Subcutaneous abdominal adipose tissue (tissue), 5 donors: ENCODE data around the gene CROCC.
A peak's percentile ranks its signal among the peaks of the same experiment; 100 is the strongest.

ENCODE experiments used
- H3K27ac ChIP-seq: one replicate; pipeline ENCODE4 v1.7.0; 2013; ENCODE audit warnings: low read depth, mild to moderate bottlenecking, inconsistent platforms, low read length, moderate library complexity
- H3K27me3 ChIP-seq, 5 donors: one replicate each; pipeline ENCODE4 v1.7.0; 2013; ENCODE audit warnings: low read length in 5 of 5, inconsistent platforms in 1 of 5; ENCODE audit not compliant: control insufficient read depth in 5 of 5, insufficient read depth in 4 of 5
- H3K36me3 ChIP-seq, 5 donors: one replicate each; pipeline ENCODE4 v1.7.0; 2013; ENCODE audit warnings: low read length in 5 of 5; ENCODE audit not compliant: control insufficient read depth in 5 of 5, insufficient read depth in 5 of 5
- H3K4me1 ChIP-seq, 5 donors: one replicate each; pipeline ENCODE4 v1.7.0; 2013; ENCODE audit warnings: low read length in 5 of 5, mild to moderate bottlenecking in 3 of 5, moderate library complexity in 1 of 5; ENCODE audit not compliant: control insufficient read depth in 5 of 5, insufficient read depth in 5 of 5
- H3K4me3 ChIP-seq, 5 donors: one replicate each; pipeline ENCODE4 v1.7.0; 2013; ENCODE audit warnings: low read length in 5 of 5, low read depth in 1 of 5
- H3K9ac ChIP-seq, 5 donors: one replicate each; pipeline ENCODE4 v1.7.0; 2013; ENCODE audit warnings: low read length in 5 of 5, mild to moderate bottlenecking in 4 of 5, moderate library complexity in 3 of 5
- H3K9me3 ChIP-seq, 5 donors: one replicate each; pipeline ENCODE4 v1.7.0; 2013; ENCODE audit warnings: low read length in 5 of 5; ENCODE audit not compliant: control insufficient read depth in 5 of 5
- donor health status: healthy.
- donor health status: healthy.
- donor health status: healthy.
- donor health status: healthy.
- donor health status: healthy.

CROCC gene

GRCh38 chr1:16966282-16966681 lies 44.6 kb downstream of the CROCC start:
- Histone ChIP-seq H3K9me3 (no peaks in the 10 kb centered on the region), H3K4me3 (no peak overlapping the region), H3K27ac (no peak overlapping the region), H3K36me3 (peaks cover 0 to 63% (median 36%) of the 10 kb centered on the region in 5 donors), H3K4me1 (peaks cover 0 to 12% (median 5%) of the 10 kb centered on the region in 5 donors), H3K27me3 (no peaks in the 10 kb centered on the region), H3K9ac (no peak overlapping the region)

GRCh38 chr1:16967095-16967575 lies 45.4 kb downstream of the CROCC start:
- Histone ChIP-seq H3K4me1 (peaks cover 0 to 9% (median 0%) of the 10 kb centered on the region in 5 donors), H3K27ac (no peak overlapping the region), H3K9ac (no peak overlapping the region), H3K4me3 (no peak overlapping the region), H3K9me3 (no peaks in the 10 kb centered on the region), H3K36me3 (peaks cover 0 to 65% (median 38%) of the 10 kb centered on the region in 5 donors), H3K27me3 (no peaks in the 10 kb centered on the region)

GRCh38 chr1:16967962-16968361 lies 46.2 kb downstream of the CROCC start:
- no peak overlapping the region for H3K4me3 ChIP-seq
- H3K36me3 ChIP-seq, result peaks cover 0 to 65% (median 38%) of the 10 kb centered on the region in 5 donors
- no peak overlapping the region for H3K9ac ChIP-seq
- no peak overlapping the region for H3K27ac ChIP-seq
- no peaks in the 10 kb centered on the region for H3K9me3 ChIP-seq
- H3K27me3 ChIP-seq, result no peaks in the 10 kb centered on the region
- H3K4me1 ChIP-seq, result peaks cover 0 to 9% (median 0%) of the 10 kb centered on the region in 5 donors

GRCh38 chr1:16968372-16968771 lies 46.6 kb downstream of the CROCC start:
- Histone ChIP-seq H3K27ac (no peak overlapping the region), H3K4me1 (peaks cover 0 to 9% (median 0%) of the 10 kb centered on the region in 5 donors), H3K9ac (no peak overlapping the region), H3K9me3 (no peaks in the 10 kb centered on the region), H3K4me3 (no peak overlapping the region), H3K36me3 (peaks cover 0 to 65% (median 38%) of the 10 kb centered on the region in 5 donors), H3K27me3 (no peaks in the 10 kb centered on the region)

GRCh38 chr1:16969057-16969611 lies 47.4 kb downstream of the CROCC start:
- Histone ChIP-seq H3K4me1 (peaks cover 0 to 9% (median 0%) of the 10 kb centered on the region in 5 donors), H3K27ac (no peak overlapping the region), H3K9ac (no peak overlapping the region), H3K9me3 (no peaks in the 10 kb centered on the region), H3K4me3 (no peak overlapping the region), H3K36me3 (peaks cover 0 to 65% (median 38%) of the 10 kb centered on the region in 5 donors), H3K27me3 (no peaks in the 10 kb centered on the region)

GRCh38 chr1:16969651-16970050 lies 47.9 kb downstream of the CROCC start:
- Histone ChIP-seq H3K4me3 (no peak overlapping the region), H3K4me1 (peaks cover 0 to 9% (median 0%) of the 10 kb centered on the region in 5 donors), H3K27ac (no peak overlapping the region), H3K36me3 (peaks cover 0 to 65% (median 38%) of the 10 kb centered on the region in 5 donors), H3K9ac (no peak overlapping the region), H3K27me3 (no peaks in the 10 kb centered on the region), H3K9me3 (no peaks in the 10 kb centered on the region)

- Histone ChIP-seq H3K9me3 (no peaks in the 10 kb centered on the region), H3K9ac (no peak overlapping the region), H3K36me3 (peaks cover 0 to 60% (median 38%) of the 10 kb centered on the region in 5 donors), H3K27me3 (no peaks in the 10 kb centered on the region), H3K27ac (no peak overlapping the region), H3K4me3 (no peak overlapping the region), H3K4me1 (peaks cover 0 to 14% (median 4%) of the 10 kb centered on the region in 5 donors)
These were observed 48.6 kb downstream of the CROCC start for GRCh38 chr1:16970132-16970910.

GRCh38 chr1:16971341-16972188 lies 49.8 kb downstream of the CROCC start:
- Histone ChIP-seq H3K27me3 (no peaks in the 10 kb centered on the region), H3K27ac (no peak overlapping the region), H3K36me3 (peaks cover 0 to 48% (median 25%) of the 10 kb centered on the region in 5 donors), H3K9me3 (no peaks in the 10 kb centered on the region), H3K4me1 (peaks cover 0 to 17% (median 7%) of the 10 kb centered on the region in 5 donors), H3K4me3 (no peak overlapping the region), H3K9ac (no peak overlapping the region)

GRCh38 chr1:16972189-16972895 lies 50.6 kb downstream of the CROCC start:
- H3K27me3 ChIP-seq, result no peaks in the 10 kb centered on the region
- H3K4me1 ChIP-seq, result peaks cover 0 to 10% (median 7%) of the 10 kb centered on the region in 5 donors
- no peak overlapping the region for H3K4me3 ChIP-seq
- H3K9me3 ChIP-seq, result no peaks in the 10 kb centered on the region
- H3K9ac ChIP-seq, result peak overlapping the region in 1 of 5 donors; percentile 23
- H3K27ac ChIP-seq, result no peak overlapping the region
- H3K36me3 ChIP-seq, result peaks cover 0 to 41% (median 22%) of the 10 kb centered on the region in 5 donors
